ENCODE measurements around the gene CGNL1.

CGNL1 gene

GRCh38 chr15:57438166-57438565 is 61.9 kb downstream of the CGNL1 start:
- no peaks in the 10 kb centered on the region for H3F3A ChIP-seq (ENCODE audit: low read depth)
- no peak overlapping the region for H3K9ac ChIP-seq (ENCODE audit: low read depth, low read length, poor library complexity, severe bottlenecking)

GRCh38 chr15:57439128-57440027 is 63.1 kb downstream of the CGNL1 start:
- H3F3A ChIP-seq (ENCODE audit: low read depth), result no peaks in the 10 kb centered on the region
- H2AFZ ChIP-seq (ENCODE audit: low read length), result no peak overlapping the region
- no peaks in the 10 kb centered on the region for H3K36me3 ChIP-seq (ENCODE audit: insufficient read depth, low read length)
- H3K9me3 ChIP-seq (ENCODE audit: insufficient read depth, low read depth, low read length), result no peaks in the 10 kb centered on the region
- no peak overlapping the region for H3K4me2 ChIP-seq (ENCODE audit: low read depth, low read length, poor library complexity, severe bottlenecking)
- H3K27me3 ChIP-seq (ENCODE audit: insufficient read depth, low read length, poor library complexity, severe bottlenecking), result no peaks in the 10 kb centered on the region
- no peaks in the 10 kb centered on the region for H3K79me2 ChIP-seq (ENCODE audit: insufficient read depth, low read length)
- no peaks in the 10 kb centered on the region for H4K20me1 ChIP-seq (ENCODE audit: insufficient read depth, low read length, poor library complexity, severe bottlenecking)
- H3K9ac ChIP-seq (ENCODE audit: low read depth, low read length, poor library complexity, severe bottlenecking), result no peak overlapping the region
- H3K4me1 ChIP-seq (ENCODE audit: insufficient read depth, low read length, poor library complexity, severe bottlenecking), result no peaks in the 10 kb centered on the region
- no peak overlapping the region for H3K4me3 ChIP-seq (ENCODE audit: low read length, poor library complexity, severe bottlenecking)
- TF ChIP-seq CTCF (conservative IDR thresholded peaks at IDR 0.05; ENCODE audit: low read length) (no peak), EZH2phosphoT487 (IDR thresholded peaks at IDR 0.05; ENCODE audit: borderline replicate concordance) (no peak)
- no peaks in the 10 kb centered on the region for H3K9me2 ChIP-seq (replicated peaks; ENCODE audit: low read depth, low read length)

More at GRCh38 chr15:57438166-57438565, 61.9 kb downstream of the CGNL1 start:
- no peaks in the 10 kb centered on the region for H3K36me3 ChIP-seq (ENCODE audit: insufficient read depth, low read length)
- H3K4me1 ChIP-seq (ENCODE audit: insufficient read depth, low read length, poor library complexity, severe bottlenecking), result no peaks in the 10 kb centered on the region
- H3K9me3 ChIP-seq (ENCODE audit: insufficient read depth, low read depth, low read length), result no peaks in the 10 kb centered on the region
- no peak overlapping the region for H2AFZ ChIP-seq (ENCODE audit: low read length)
- H4K20me1 ChIP-seq (ENCODE audit: insufficient read depth, low read length, poor library complexity, severe bottlenecking), result no peaks in the 10 kb centered on the region
- H3K79me2 ChIP-seq (ENCODE audit: insufficient read depth, low read length), result no peaks in the 10 kb centered on the region
- no peak overlapping the region for H3K4me2 ChIP-seq (ENCODE audit: low read depth, low read length, poor library complexity, severe bottlenecking)
- no peaks in the 10 kb centered on the region for H3K9me2 ChIP-seq (replicated peaks; ENCODE audit: low read depth, low read length)
- no peak for TF ChIP-seq EZH2phosphoT487 (IDR thresholded peaks at IDR 0.05; ENCODE audit: borderline replicate concordance)
- TF ChIP-seq CTCF (conservative IDR thresholded peaks at IDR 0.05; ENCODE audit: low read length), result no peak
- no peak overlapping the region for H3K4me3 ChIP-seq (ENCODE audit: low read length, poor library complexity, severe bottlenecking)
- no peaks in the 10 kb centered on the region for H3K27me3 ChIP-seq (ENCODE audit: insufficient read depth, low read length, poor library complexity, severe bottlenecking)

GRCh38 chr15:57440167-57440566 is 63.9 kb downstream of the CGNL1 start:
- H3K36me3 ChIP-seq (ENCODE audit: insufficient read depth, low read length), result no peaks in the 10 kb centered on the region
- peaks cover under 1% of the 10 kb centered on the region for H3K4me1 ChIP-seq (ENCODE audit: insufficient read depth, low read length, poor library complexity, severe bottlenecking)
- no peak overlapping the region for H3K9ac ChIP-seq (ENCODE audit: low read depth, low read length, poor library complexity, severe bottlenecking)
- no peak overlapping the region for H3K4me2 ChIP-seq (ENCODE audit: low read depth, low read length, poor library complexity, severe bottlenecking)
- no peaks in the 10 kb centered on the region for H3K9me2 ChIP-seq (replicated peaks; ENCODE audit: low read depth, low read length)
- no peaks in the 10 kb centered on the region for H3K27me3 ChIP-seq (ENCODE audit: insufficient read depth, low read length, poor library complexity, severe bottlenecking)
- H3F3A ChIP-seq (ENCODE audit: low read depth), result no peaks in the 10 kb centered on the region
- H4K20me1 ChIP-seq (ENCODE audit: insufficient read depth, low read length, poor library complexity, severe bottlenecking), result no peaks in the 10 kb centered on the region
- no peak overlapping the region for H2AFZ ChIP-seq (ENCODE audit: low read length)
- TF ChIP-seq CTCF (conservative IDR thresholded peaks at IDR 0.05; ENCODE audit: low read length) (no peak), EZH2phosphoT487 (IDR thresholded peaks at IDR 0.05; ENCODE audit: borderline replicate concordance) (no peak)
- no peak overlapping the region for H3K4me3 ChIP-seq (ENCODE audit: low read length, poor library complexity, severe bottlenecking)
- no peaks in the 10 kb centered on the region for H3K9me3 ChIP-seq (ENCODE audit: insufficient read depth, low read depth, low read length)
- no peaks in the 10 kb centered on the region for H3K79me2 ChIP-seq (ENCODE audit: insufficient read depth, low read length)

All from Loucy (cell line).